ENCODE results near the gene TMEM25. TPM values are rescaled to one million over a fixed set of nuclear protein-coding genes. Genes with fewer than 3 reads are reported as not detected.

The TMEM25 gene
- total and polyA plus RNA-seq, 4 donors, result 5.5 to 19.9 (median 7.2) TPM

- no peak for DNase-seq (ENCODE audit: low spot score)
- H3K4me3 ChIP-seq (ENCODE audit: low read depth in 1 of 3, low read length in 3 of 3), result no peak overlapping the region
- no peaks in the 10 kb centered on the region for H3K27me3 ChIP-seq (ENCODE audit: control insufficient read depth in 4 of 4, insufficient read depth in 4 of 4, low read length in 3 of 4)
- peaks cover 3 to 68% (median 48%) of the 10 kb centered on the region in 4 donors for H3K36me3 ChIP-seq (ENCODE audit: control insufficient read depth in 4 of 4, insufficient read depth in 3 of 4, low read depth in 1 of 4, low read length in 3 of 4)
- TF ChIP-seq HNF4A (conservative IDR thresholded peaks at IDR 0.05) (no peak), EGR1 (IDR thresholded peaks at IDR 0.05; ENCODE audit: low read depth in 2 of 2) (no peak), FOXA1 (IDR thresholded peaks at IDR 0.05) (no peak), RAD21 (IDR thresholded peaks at IDR 0.05) (peak; percentile 6 to 31)
- no peak overlapping the region for H3K9ac ChIP-seq (ENCODE audit: low read depth in 1 of 2, low read length in 2 of 2)
- no peaks in the 10 kb centered on the region for H3K4me1 ChIP-seq (ENCODE audit: control insufficient read depth in 4 of 4, insufficient read depth in 4 of 4, low read length in 3 of 4)
- H3K27ac ChIP-seq (ENCODE audit: low read depth in 1 of 2, low read length in 2 of 2), result no peak overlapping the region
- H3K9me3 ChIP-seq (ENCODE audit: control insufficient read depth in 4 of 4, low read length in 3 of 4), result no peaks in the 10 kb centered on the region
These were observed 45.7 kb upstream of the TMEM25 start for GRCh38 chr11:118485273-118485672.

DNA sequence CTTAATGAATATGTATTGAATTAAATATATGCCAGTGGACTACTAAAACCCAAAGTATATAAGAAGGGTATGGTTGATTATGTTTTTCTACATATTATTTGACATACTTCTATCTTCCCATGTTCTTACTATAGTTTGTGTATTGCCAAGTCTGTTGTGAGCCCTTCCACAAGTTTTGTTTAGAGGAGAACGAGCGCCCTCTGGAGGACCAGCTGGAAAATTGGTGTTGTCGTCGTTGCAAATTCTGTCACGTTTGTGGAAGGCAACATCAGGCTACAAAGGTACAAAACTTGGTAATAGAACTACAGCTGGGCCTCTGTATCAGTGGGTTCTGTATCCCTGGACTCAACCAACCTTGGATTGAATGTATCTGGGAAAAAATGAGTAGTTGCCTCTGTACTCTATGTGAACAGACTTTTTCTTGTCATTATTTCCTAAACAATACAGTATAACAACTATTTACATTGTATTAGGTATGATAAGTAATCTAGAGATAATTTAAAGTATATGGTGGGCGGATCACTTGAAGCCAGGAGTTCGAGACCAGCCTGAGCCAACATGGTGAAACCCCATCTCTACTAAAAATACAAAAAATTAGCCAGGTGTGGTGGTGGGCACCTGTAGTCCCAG lies 42.4 kb upstream of the TMEM25 start:
- Histone ChIP-seq H3K27me3 (ENCODE audit: control insufficient read depth in 4 of 4, insufficient read depth in 4 of 4, low read length in 3 of 4) (no peaks in the 10 kb centered on the region), H3K36me3 (ENCODE audit: control insufficient read depth in 4 of 4, insufficient read depth in 3 of 4, low read depth in 1 of 4, low read length in 3 of 4) (peaks cover 1 to 61% (median 47%) of the 10 kb centered on the region in 4 donors), H3K4me1 (ENCODE audit: control insufficient read depth in 4 of 4, insufficient read depth in 4 of 4, low read length in 3 of 4) (no peaks in the 10 kb centered on the region), H3K27ac (ENCODE audit: low read depth in 1 of 2, low read length in 2 of 2) (no peak overlapping the region), H3K9me3 (ENCODE audit: control insufficient read depth in 4 of 4, low read length in 3 of 4) (no peaks in the 10 kb centered on the region), H3K4me3 (ENCODE audit: low read depth in 1 of 3, low read length in 3 of 3) (no peak overlapping the region), H3K9ac (ENCODE audit: low read depth in 1 of 2, low read length in 2 of 2) (no peak overlapping the region)
- TF ChIP-seq GABPA (IDR thresholded peaks at IDR 0.05 in 1 of 2, conservative IDR thresholded peaks at IDR 0.05 in 1 of 2) (no peak), YY1 (IDR thresholded peaks at IDR 0.05) (no peak), NR2F2 (IDR thresholded peaks at IDR 0.05) (no peak), SP1 (IDR thresholded peaks at IDR 0.05) (no peak), FOXA1 (IDR thresholded peaks at IDR 0.05) (no peak), HNF4A (conservative IDR thresholded peaks at IDR 0.05) (no peak), ZBTB33 (IDR thresholded peaks at IDR 0.05) (no peak), RAD21 (IDR thresholded peaks at IDR 0.05) (peak; percentile 95 to 97)
- TF ChIP-seq, protein P1, sequence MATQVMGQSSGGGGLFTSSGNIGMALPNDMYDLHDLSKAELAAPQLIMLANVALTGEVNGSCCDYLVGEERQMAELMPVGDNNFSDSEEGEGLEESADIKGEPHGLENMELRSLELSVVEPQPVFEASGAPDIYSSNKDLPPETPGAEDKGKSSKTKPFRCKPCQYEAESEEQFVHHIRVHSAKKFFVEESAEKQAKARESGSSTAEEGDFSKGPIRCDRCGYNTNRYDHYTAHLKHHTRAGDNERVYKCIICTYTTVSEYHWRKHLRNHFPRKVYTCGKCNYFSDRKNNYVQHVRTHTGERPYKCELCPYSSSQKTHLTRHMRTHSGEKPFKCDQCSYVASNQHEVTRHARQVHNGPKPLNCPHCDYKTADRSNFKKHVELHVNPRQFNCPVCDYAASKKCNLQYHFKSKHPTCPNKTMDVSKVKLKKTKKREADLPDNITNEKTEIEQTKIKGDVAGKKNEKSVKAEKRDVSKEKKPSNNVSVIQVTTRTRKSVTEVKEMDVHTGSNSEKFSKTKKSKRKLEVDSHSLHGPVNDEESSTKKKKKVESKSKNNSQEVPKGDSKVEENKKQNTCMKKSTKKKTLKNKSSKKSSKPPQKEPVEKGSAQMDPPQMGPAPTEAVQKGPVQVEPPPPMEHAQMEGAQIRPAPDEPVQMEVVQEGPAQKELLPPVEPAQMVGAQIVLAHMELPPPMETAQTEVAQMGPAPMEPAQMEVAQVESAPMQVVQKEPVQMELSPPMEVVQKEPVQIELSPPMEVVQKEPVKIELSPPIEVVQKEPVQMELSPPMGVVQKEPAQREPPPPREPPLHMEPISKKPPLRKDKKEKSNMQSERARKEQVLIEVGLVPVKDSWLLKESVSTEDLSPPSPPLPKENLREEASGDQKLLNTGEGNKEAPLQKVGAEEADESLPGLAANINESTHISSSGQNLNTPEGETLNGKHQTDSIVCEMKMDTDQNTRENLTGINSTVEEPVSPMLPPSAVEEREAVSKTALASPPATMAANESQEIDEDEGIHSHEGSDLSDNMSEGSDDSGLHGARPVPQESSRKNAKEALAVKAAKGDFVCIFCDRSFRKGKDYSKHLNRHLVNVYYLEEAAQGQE (IDR thresholded peaks at IDR 0.05), result no peak
- TF ChIP-seq, protein P2, sequence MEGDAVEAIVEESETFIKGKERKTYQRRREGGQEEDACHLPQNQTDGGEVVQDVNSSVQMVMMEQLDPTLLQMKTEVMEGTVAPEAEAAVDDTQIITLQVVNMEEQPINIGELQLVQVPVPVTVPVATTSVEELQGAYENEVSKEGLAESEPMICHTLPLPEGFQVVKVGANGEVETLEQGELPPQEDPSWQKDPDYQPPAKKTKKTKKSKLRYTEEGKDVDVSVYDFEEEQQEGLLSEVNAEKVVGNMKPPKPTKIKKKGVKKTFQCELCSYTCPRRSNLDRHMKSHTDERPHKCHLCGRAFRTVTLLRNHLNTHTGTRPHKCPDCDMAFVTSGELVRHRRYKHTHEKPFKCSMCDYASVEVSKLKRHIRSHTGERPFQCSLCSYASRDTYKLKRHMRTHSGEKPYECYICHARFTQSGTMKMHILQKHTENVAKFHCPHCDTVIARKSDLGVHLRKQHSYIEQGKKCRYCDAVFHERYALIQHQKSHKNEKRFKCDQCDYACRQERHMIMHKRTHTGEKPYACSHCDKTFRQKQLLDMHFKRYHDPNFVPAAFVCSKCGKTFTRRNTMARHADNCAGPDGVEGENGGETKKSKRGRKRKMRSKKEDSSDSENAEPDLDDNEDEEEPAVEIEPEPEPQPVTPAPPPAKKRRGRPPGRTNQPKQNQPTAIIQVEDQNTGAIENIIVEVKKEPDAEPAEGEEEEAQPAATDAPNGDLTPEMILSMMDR (IDR thresholded peaks at IDR 0.05; ENCODE audit: low read depth, low read length, missing input control), result peak; percentile 80
- TF ChIP-seq, protein P3, sequence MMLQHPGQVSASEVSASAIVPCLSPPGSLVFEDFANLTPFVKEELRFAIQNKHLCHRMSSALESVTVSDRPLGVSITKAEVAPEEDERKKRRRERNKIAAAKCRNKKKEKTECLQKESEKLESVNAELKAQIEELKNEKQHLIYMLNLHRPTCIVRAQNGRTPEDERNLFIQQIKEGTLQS (IDR thresholded peaks at IDR 0.05), result peak; percentile 47
- WGBS, result 28% methylated on average over 7 of the region's 7 CpGs
- peak; percentile 84 for DNase-seq (ENCODE audit: low spot score)
